K562 (cell line): Measurements from ENCODE around the gene CSE1L. TPM values are rescaled to one million over a fixed set of nuclear protein-coding genes. Genes with fewer than 3 reads are reported as not detected.

Experiments
- CBX5 ChIP-seq: IDR thresholded peaks from 2 replicates; pipeline ENCODE4 v1.6.1; 2014; ENCODE audit warnings: low read depth, borderline replicate concordance
- CEBPZ ChIP-seq: fragments of 150-350 bp; IDR thresholded peaks from 2 replicates; pipeline ENCODE4 v1.6.1; 2014; ENCODE audit warnings: low read depth, mild to moderate bottlenecking, low read length, borderline replicate concordance
- EHMT2 ChIP-seq: fragments of 450-650 bp; IDR thresholded peaks from 2 replicates; pipeline ENCODE4 v1.6.1; 2018; ENCODE audit warnings: antibody characterized with exemption
- EP400 ChIP-seq: fragments of 450-650 bp; IDR thresholded peaks from 2 replicates; pipeline ENCODE4 v1.6.1; 2017; ENCODE audit warnings: antibody characterized with exemption, mild to moderate bottlenecking, moderate library complexity
- MNT ChIP-seq, 2 experiments: fragments of 450-650 bp; conservative IDR thresholded peaks; 2 replicates each; pipeline ENCODE4 v1.6.1; 2017; ENCODE audit warnings: mild to moderate bottlenecking in 2 of 2, moderate library complexity in 2 of 2
- NFRKB ChIP-seq: fragments of 450-650 bp; IDR thresholded peaks from 2 replicates; pipeline ENCODE4 v1.6.1; 2016; ENCODE audit warnings: low read depth
- POLR2A ChIP-seq: fragments of 450-650 bp; conservative IDR thresholded peaks from 2 replicates; pipeline ENCODE4 v1.6.1; 2016
- RCOR1 ChIP-seq, 2 experiments: IDR thresholded peaks; 2 replicates each; pipeline ENCODE4 v1.6.1; 2012; ENCODE audit warnings: low read depth in 2 of 2, low read length in 2 of 2, borderline replicate concordance in 1 of 2, improper control_type of control experiment in 1 of 2
- SREBF1 ChIP-seq: fragments of 150-350 bp; IDR thresholded peaks from 2 replicates; pipeline ENCODE4 v1.6.1; 2014; ENCODE audit warnings: antibody characterized with exemption, low read depth, low read length, borderline replicate concordance
- TARDBP ChIP-seq: fragments of 450-650 bp; IDR thresholded peaks from 2 replicates; pipeline ENCODE4 v1.6.1; 2016
- WHSC1 ChIP-seq: IDR thresholded peaks from one replicate; pipeline ENCODE4 v1.6.1; 2012; ENCODE audit warnings: low read length, control low read depth, inconsistent platforms
- ZBTB8A ChIP-seq: fragments of 450-650 bp; IDR thresholded peaks from 2 replicates; pipeline ENCODE4 v1.6.1; 2018; ENCODE audit warnings: mild to moderate bottlenecking, moderate library complexity; ENCODE audit not compliant: partially characterized antibody
- ZNF277 ChIP-seq: fragments of 250-450 bp; sonication (Bioruptor Pico); IDR thresholded peaks from 2 replicates; pipeline ENCODE4 v1.8.0; 2022; ENCODE audit warnings: inconsistent platforms, mild to moderate bottlenecking, moderate library complexity, borderline replicate concordance
- polyA plus RNA-seq, 8 experiments: library from polyadenylated mRNA; depleted of rRNA in 4 of 8; stranded (reverse) in 5 of 8; unstranded in 3 of 8; fragments of >200 nt; fragmentation: Nextera tagmentation in 2 of 8; fragmentation: Illumina TruSeq in 1 of 8; extraction: Ambion mirVana in 2 of 8; extraction: Trizol in 1 of 8; gene quantifications; 2 replicates each; pipeline versions ENCODE4 v1.2.1 to v1.2.3, GENCODE V29; 2011 to 2014; ENCODE audit warnings: inconsistent platforms in 1 of 8, missing spikeins in 1 of 8
- total RNA-seq, 7 experiments: library from RNA; depleted of rRNA in 6 of 7; stranded (reverse); fragments of >200 nt in 6 of 7; fragmentation: Illumina TruSeq in 2 of 7; extraction: Trizol in 2 of 7; gene quantifications; 2 replicates each; pipeline versions ENCODE4 v1.2.1 to v1.2.3, GENCODE V29; 2011 to 2021; ENCODE audit warnings: low replicate concordance in 1 of 7
- TF ChIP-seq, protein P1 (sequence below): sonication (generic); IDR thresholded peaks from 2 replicates; pipeline ENCODE4 v1.6.1; 2016
- TF ChIP-seq, protein P2 (sequence below): fragments of 250-450 bp; sonication (Bioruptor Pico); IDR thresholded peaks from 2 replicates; pipeline ENCODE4 v1.9.0; 2021; ENCODE audit warnings: mild to moderate bottlenecking
- TF ChIP-seq, protein P3 (sequence below): sonication (generic); formaldehyde crosslinking; IDR thresholded peaks from 2 replicates; pipeline ENCODE4 v1.8.0; 2023; ENCODE audit warnings: mild to moderate bottlenecking, missing genetic modification reagents

Gene CSE1L
- total and polyA plus RNA-seq, 9 of the 15 experiments (the other 6 are each of a cell fraction or from before 2014, with no cell fraction given) = 138 to 280 (median 209) TPM

DNA sequence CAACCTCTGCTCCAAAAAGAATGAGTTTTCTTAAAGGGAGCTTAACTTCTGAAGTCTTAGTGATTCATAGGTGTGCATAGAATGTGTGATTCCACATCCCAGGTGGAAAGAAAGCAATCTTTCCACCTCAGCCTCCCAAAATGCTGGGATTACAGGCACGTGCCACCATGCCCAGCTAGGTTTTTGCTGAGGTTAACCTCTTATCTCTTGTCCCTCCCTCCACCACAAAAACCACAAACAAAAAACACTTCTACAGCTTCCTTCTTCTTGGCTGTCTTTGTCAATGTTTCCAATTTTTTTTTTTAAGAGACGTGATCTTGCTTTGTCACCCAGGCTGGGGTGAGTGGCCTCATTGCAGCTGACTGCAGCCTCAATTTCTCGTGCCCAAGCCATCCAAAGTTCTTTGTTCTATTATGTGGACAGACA, 8.1 kb upstream of the CSE1L start (continued):
- TF ChIP-seq ZNF277 (CRISPR knock-in tag) (no peak), TARDBP (no peak), CEBPZ (no peak), EHMT2 (no peak), WHSC1 (no peak), CBX5 (no peak), POLR2A (no peak), MNT (conservative IDR thresholded peaks at IDR 0.05) (peak; percentile 17 to 74; a peak in 2 of 4 replicates), RCOR1 (IDR thresholded peaks at IDR 0.05; ENCODE audit: borderline replicate concordance in 1 of 2, low read depth in 2 of 2, low read length in 2 of 2) (peak; percentile 98 to 100), NFRKB (no peak), ZBTB8A (no peak), SREBF1 (no peak), EP400 (no peak)
- TF ChIP-seq, protein P1, sequence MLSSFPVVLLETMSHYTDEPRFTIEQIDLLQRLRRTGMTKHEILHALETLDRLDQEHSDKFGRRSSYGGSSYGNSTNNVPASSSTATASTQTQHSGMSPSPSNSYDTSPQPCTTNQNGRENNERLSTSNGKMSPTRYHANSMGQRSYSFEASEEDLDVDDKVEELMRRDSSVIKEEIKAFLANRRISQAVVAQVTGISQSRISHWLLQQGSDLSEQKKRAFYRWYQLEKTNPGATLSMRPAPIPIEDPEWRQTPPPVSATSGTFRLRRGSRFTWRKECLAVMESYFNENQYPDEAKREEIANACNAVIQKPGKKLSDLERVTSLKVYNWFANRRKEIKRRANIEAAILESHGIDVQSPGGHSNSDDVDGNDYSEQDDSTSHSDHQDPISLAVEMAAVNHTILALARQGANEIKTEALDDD = 0 out of 2 replicates have a peak, but pooled peaks have one; percentile 28
- TF ChIP-seq, protein P2, sequence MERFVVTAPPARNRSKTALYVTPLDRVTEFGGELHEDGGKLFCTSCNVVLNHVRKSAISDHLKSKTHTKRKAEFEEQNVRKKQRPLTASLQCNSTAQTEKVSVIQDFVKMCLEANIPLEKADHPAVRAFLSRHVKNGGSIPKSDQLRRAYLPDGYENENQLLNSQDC = no peak
- TF ChIP-seq, protein P3, sequence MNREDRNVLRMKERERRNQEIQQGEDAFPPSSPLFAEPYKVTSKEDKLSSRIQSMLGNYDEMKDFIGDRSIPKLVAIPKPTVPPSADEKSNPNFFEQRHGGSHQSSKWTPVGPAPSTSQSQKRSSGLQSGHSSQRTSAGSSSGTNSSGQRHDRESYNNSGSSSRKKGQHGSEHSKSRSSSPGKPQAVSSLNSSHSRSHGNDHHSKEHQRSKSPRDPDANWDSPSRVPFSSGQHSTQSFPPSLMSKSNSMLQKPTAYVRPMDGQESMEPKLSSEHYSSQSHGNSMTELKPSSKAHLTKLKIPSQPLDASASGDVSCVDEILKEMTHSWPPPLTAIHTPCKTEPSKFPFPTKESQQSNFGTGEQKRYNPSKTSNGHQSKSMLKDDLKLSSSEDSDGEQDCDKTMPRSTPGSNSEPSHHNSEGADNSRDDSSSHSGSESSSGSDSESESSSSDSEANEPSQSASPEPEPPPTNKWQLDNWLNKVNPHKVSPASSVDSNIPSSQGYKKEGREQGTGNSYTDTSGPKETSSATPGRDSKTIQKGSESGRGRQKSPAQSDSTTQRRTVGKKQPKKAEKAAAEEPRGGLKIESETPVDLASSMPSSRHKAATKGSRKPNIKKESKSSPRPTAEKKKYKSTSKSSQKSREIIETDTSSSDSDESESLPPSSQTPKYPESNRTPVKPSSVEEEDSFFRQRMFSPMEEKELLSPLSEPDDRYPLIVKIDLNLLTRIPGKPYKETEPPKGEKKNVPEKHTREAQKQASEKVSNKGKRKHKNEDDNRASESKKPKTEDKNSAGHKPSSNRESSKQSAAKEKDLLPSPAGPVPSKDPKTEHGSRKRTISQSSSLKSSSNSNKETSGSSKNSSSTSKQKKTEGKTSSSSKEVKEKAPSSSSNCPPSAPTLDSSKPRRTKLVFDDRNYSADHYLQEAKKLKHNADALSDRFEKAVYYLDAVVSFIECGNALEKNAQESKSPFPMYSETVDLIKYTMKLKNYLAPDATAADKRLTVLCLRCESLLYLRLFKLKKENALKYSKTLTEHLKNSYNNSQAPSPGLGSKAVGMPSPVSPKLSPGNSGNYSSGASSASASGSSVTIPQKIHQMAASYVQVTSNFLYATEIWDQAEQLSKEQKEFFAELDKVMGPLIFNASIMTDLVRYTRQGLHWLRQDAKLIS (CRISPR knock-in tag) = peak; percentile 35; the same call in 1 of the 2 replicates
